AG10803 (cell line): ENCODE data around the gene RDH14.
A peak's percentile ranks its signal among the peaks of the same experiment; 100 is the strongest.

ENCODE experiments used
- DNase-seq: peaks from one replicate; pipeline ENCODE4 v3.0.0; 2010; ENCODE audit warnings: low read depth
- H3K4me3 ChIP-seq: 2 replicates; pipeline ENCODE4 v1.5.1; 2011; ENCODE audit warnings: mild to moderate bottlenecking, low read length, control low read depth
- CTCF ChIP-seq: conservative IDR thresholded peaks from 2 replicates; pipeline ENCODE4 v1.5.1; 2011; ENCODE audit warnings: mild to moderate bottlenecking, low read length, control low read depth, inconsistent platforms

The RDH14 gene

GRCh38 chr2:18600255-18600613 is 39.8 kb upstream of the RDH14 start:
- no peak overlapping the region for H3K4me3 ChIP-seq
- no peak for TF ChIP-seq CTCF
- no peak for DNase-seq

GRCh38 chr2:18599509-18600254 is 39.2 kb upstream of the RDH14 start:
- DNase-seq = peak; percentile 93
- no peak for TF ChIP-seq CTCF
- no peak overlapping the region for H3K4me3 ChIP-seq

- no peak for DNase-seq
- no peak for TF ChIP-seq CTCF
- no peak overlapping the region for H3K4me3 ChIP-seq
These were observed 38.5 kb upstream of the RDH14 start for GRCh38 chr2:18598848-18599484.

- DNase-seq = no peak
- H3K4me3 ChIP-seq = no peak overlapping the region
- TF ChIP-seq CTCF = no peak
These were observed 37.2 kb upstream of the RDH14 start for GRCh38 chr2:18597618-18598017.

- DNase-seq = no peak
- TF ChIP-seq CTCF = no peak
- H3K4me3 ChIP-seq = no peak overlapping the region
These were observed 36.5 kb upstream of the RDH14 start for GRCh38 chr2:18596993-18597392.

GRCh38 chr2:18593496-18593895 is 33.0 kb upstream of the RDH14 start:
- no peak for DNase-seq
- no peak for TF ChIP-seq CTCF
- H3K4me3 ChIP-seq = no peak overlapping the region

GRCh38 chr2:18592372-18592771 is 31.9 kb upstream of the RDH14 start:
- no peak overlapping the region for H3K4me3 ChIP-seq
- no peak for TF ChIP-seq CTCF
- DNase-seq = no peak
